ENCODE measurements around the gene TRAF6. TPM values are rescaled to one million over a fixed set of nuclear protein-coding genes. Genes with fewer than 3 reads are reported as not detected.

TRAF6 gene
- total and polyA plus RNA-seq, 2 of the 13 experiments (the other 11 are each of a cell fraction or from before 2014, with no cell fraction given) = 3.3 to 5.9 TPM

DNA sequence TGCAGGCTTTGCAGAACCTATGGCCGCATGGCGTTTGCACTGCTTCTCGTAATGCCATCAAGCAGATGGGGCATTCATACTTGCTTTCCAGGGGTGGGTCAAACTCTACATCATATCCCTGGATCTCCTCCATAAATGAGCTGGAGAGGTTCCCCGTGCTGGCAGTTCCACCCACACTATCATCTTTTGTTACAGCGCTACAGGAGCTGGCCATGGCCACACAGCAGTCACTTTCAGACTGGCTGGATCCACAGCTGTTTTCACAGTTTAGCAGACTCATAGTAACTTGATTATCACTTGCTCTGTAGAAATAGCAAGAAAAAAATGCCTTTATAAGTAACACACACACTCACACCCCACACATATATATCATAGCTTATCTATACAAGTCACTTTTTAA is 8.8 kb downstream of the TRAF6 start:
- ChIA-PET POLR2A (no interaction called here), CTCF (ENCODE audit: low intra/inter-chr PET ratio, low total read pairs) (no interaction called here)
- ATAC-seq (no peak), DNase-seq (ENCODE audit: low spot score) (no peak), FAIRE-seq (no peak)
- H3K36me3 ChIP-seq (replicated peaks in 1 of 2; ENCODE audit: control insufficient read depth in 1 of 2, insufficient read depth in 2 of 2, low read length in 2 of 2) = peaks cover 6 to 31% of the 10 kb centered on the region in 2 experiments; a peak in 4 of 5 replicates
- in situ Hi-C loops (cut with HindIII; ENCODE audit: extremely low pct_ligation_motif_present, low pct_unique_long_range_greater_than_20kb) = no loop called here
- H2AFZ ChIP-seq (ENCODE audit: low read length) = no peak overlapping the region
- no peaks in the 10 kb centered on the region for H3K27me3 ChIP-seq (ENCODE audit: control insufficient read depth in 1 of 2, insufficient read depth in 2 of 2, low read length in 2 of 2)
- peaks cover 14% of the 10 kb centered on the region for H3K4me1 ChIP-seq (ENCODE audit: insufficient read depth, low read length)
- over 99% methylated on average over 5 of the region's 5 CpGs for WGBS (ENCODE audit: low lambda C conversion rate)
- H3K27ac ChIP-seq (ENCODE audit: extremely low read length, insufficient read depth, low read length) = no peak overlapping the region
- H3K9me3 ChIP-seq (ENCODE audit: low read length) = no peaks in the 10 kb centered on the region
- intact Hi-C loops (cut with micrococcal nuclease; ENCODE audit: unreplicated experiment) = no loop called here
- H3K79me2 ChIP-seq (ENCODE audit: insufficient read depth, low read length) = no peaks in the 10 kb centered on the region
- no peak overlapping the region for H3K9ac ChIP-seq (ENCODE audit: insufficient read depth, low read depth, low read length)
- H4K20me1 ChIP-seq (ENCODE audit: insufficient read depth, low read length) = no peaks in the 10 kb centered on the region
- BruUV-seq (replicated peaks) = no TSS peak
- H3K4me2 ChIP-seq (ENCODE audit: low read depth, low read length) = no peak overlapping the region
- no peak overlapping the region for H3K4me3 ChIP-seq (replicated peaks in 1 of 3; ENCODE audit: insufficient read depth in 1 of 3, low read depth in 2 of 3, low read length in 3 of 3)
- no peak for TF ChIP-seq ZKSCAN8 (CRISPR knock-in tag; IDR thresholded peaks at IDR 0.05; ENCODE audit: borderline replicate concordance)
- no peak for TF ChIP-seq ATF1 (CRISPR knock-in tag; IDR thresholded peaks at IDR 0.05)
- TF ChIP-seq, protein P1, sequence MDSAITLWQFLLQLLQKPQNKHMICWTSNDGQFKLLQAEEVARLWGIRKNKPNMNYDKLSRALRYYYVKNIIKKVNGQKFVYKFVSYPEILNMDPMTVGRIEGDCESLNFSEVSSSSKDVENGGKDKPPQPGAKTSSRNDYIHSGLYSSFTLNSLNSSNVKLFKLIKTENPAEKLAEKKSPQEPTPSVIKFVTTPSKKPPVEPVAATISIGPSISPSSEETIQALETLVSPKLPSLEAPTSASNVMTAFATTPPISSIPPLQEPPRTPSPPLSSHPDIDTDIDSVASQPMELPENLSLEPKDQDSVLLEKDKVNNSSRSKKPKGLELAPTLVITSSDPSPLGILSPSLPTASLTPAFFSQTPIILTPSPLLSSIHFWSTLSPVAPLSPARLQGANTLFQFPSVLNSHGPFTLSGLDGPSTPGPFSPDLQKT (CRISPR knock-in tag; IDR thresholded peaks at IDR 0.05; ENCODE audit: borderline replicate concordance) = no peak
- TF ChIP-seq, protein P2, sequence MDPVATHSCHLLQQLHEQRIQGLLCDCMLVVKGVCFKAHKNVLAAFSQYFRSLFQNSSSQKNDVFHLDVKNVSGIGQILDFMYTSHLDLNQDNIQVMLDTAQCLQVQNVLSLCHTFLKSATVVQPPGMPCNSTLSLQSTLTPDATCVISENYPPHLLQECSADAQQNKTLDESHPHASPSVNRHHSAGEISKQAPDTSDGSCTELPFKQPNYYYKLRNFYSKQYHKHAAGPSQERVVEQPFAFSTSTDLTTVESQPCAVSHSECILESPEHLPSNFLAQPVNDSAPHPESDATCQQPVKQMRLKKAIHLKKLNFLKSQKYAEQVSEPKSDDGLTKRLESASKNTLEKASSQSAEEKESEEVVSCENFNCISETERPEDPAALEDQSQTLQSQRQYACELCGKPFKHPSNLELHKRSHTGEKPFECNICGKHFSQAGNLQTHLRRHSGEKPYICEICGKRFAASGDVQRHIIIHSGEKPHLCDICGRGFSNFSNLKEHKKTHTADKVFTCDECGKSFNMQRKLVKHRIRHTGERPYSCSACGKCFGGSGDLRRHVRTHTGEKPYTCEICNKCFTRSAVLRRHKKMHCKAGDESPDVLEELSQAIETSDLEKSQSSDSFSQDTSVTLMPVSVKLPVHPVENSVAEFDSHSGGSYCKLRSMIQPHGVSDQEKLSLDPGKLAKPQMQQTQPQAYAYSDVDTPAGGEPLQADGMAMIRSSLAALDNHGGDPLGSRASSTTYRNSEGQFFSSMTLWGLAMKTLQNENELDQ (CRISPR knock-in tag; IDR thresholded peaks at IDR 0.05; ENCODE audit: borderline replicate concordance) = no peak
- no peak for TF ChIP-seq KLF9 (CRISPR knock-in tag; IDR thresholded peaks at IDR 0.05; ENCODE audit: low read depth)
- no peak for TF ChIP-seq RAD21 (CRISPR knock-in tag; IDR thresholded peaks at IDR 0.05)
- no peak for TF ChIP-seq ZNF7 (CRISPR knock-in tag; IDR thresholded peaks at IDR 0.05)
- TF ChIP-seq MEIS1 (CRISPR knock-in tag; IDR thresholded peaks at IDR 0.05; ENCODE audit: borderline replicate concordance) = no peak
- TF ChIP-seq ATM (IDR thresholded peaks at IDR 0.05; ENCODE audit: borderline replicate concordance) = no peak
- no peak for TF ChIP-seq RAD51 (IDR thresholded peaks at IDR 0.05; ENCODE audit: borderline replicate concordance)
- TF ChIP-seq ZNF550 (CRISPR knock-in tag; IDR thresholded peaks at IDR 0.05; ENCODE audit: borderline replicate concordance) = no peak
- TF ChIP-seq SRSF9 (IDR thresholded peaks at IDR 0.05; ENCODE audit: borderline replicate concordance, insufficient read depth, low read depth, low read length, poor library complexity, severe bottlenecking) = no peak
- TF ChIP-seq ZNF282 (IDR thresholded peaks at IDR 0.05; ENCODE audit: partially characterized antibody) = no peak

All from HepG2 (cell line).